MCF 10A (cell line): Measurements from ENCODE around the gene NFAM1. TPM values are rescaled to one million over a fixed set of nuclear protein-coding genes. Genes with fewer than 3 reads are reported as not detected.

ENCODE experiments used
- BruUV-seq: library from RNA; stranded (reverse); fragments of 400-500 nt; replicated peaks from 2 replicates; lab custom pipeline; 2021; lab: Mats Ljungman, UMichigan
- CTCF ChIA-PET: fragments of 300-600 bp; sonication (Branson Sonifier 250); formaldehyde crosslinking; extraction: SDS; loops from one replicate; lab custom pipeline; 2021; ENCODE audit warnings: antibody characterized with exemption, inconsistent platforms; lab: Yijun Ruan, JAX
- POLR2A ChIA-PET: fragments of 300-600, 350-650 bp; sonication (Branson Sonifier 250); formaldehyde crosslinking; extraction: SDS; loops from one replicate; lab custom pipeline; 2020; ENCODE audit warnings: antibody characterized with exemption, inconsistent platforms; lab: Yijun Ruan, JAX
- DNase-seq: peaks from one replicate; pipeline ENCODE4 v3.0.0-alpha.2; 2018; ENCODE audit not compliant: unreplicated experiment
- H3K27ac Mint-ChIP-seq: one replicate; pipeline ENCODE4 v1.8.0; 2022; ENCODE audit warnings: mild to moderate bottlenecking, low read depth, mixed read lengths; ENCODE audit not compliant: unreplicated experiment
- H3K27me3 Mint-ChIP-seq: one replicate; pipeline ENCODE4 v1.8.0; 2022; ENCODE audit warnings: mixed read lengths; ENCODE audit not compliant: insufficient read depth, unreplicated experiment
- H3K36me3 Mint-ChIP-seq: one replicate; pipeline ENCODE4 v1.8.0; 2022; ENCODE audit warnings: mild to moderate bottlenecking, moderate library complexity, mixed read lengths; ENCODE audit not compliant: insufficient read depth, unreplicated experiment
- H3K4me1 Mint-ChIP-seq: one replicate; pipeline ENCODE4 v1.8.0; 2022; ENCODE audit warnings: mixed read lengths; ENCODE audit not compliant: insufficient read depth, unreplicated experiment
- H3K4me3 Mint-ChIP-seq: one replicate; pipeline ENCODE4 v1.8.0; 2022; ENCODE audit warnings: mild to moderate bottlenecking, moderate library complexity, mixed read lengths; ENCODE audit not compliant: unreplicated experiment
- H3K9me3 Mint-ChIP-seq: one replicate; pipeline ENCODE4 v1.8.0; 2022; ENCODE audit warnings: mixed read lengths; ENCODE audit not compliant: unreplicated experiment
- CTCF ChIP-seq: fragments of 200-600 bp; IDR thresholded peaks from one replicate; pipeline ENCODE4 v1.8.0; 2022; ENCODE audit warnings: antibody characterized with exemption, mild to moderate bottlenecking; ENCODE audit not compliant: unreplicated experiment
- intact Hi-C: fragments of 100-400 bp; cut with micrococcal nuclease; formaldehyde crosslinking; loops from 2 replicates; pipeline ENCODE4 v1.14.1; 2022
- total RNA-seq: library from RNA; stranded (reverse); gene quantifications from 2 replicates; pipeline ENCODE4 v1.2.3, GENCODE V29; 2022

Gene NFAM1
- total RNA-seq, 1 experiment from 2014 or later, result not detected

DNA sequence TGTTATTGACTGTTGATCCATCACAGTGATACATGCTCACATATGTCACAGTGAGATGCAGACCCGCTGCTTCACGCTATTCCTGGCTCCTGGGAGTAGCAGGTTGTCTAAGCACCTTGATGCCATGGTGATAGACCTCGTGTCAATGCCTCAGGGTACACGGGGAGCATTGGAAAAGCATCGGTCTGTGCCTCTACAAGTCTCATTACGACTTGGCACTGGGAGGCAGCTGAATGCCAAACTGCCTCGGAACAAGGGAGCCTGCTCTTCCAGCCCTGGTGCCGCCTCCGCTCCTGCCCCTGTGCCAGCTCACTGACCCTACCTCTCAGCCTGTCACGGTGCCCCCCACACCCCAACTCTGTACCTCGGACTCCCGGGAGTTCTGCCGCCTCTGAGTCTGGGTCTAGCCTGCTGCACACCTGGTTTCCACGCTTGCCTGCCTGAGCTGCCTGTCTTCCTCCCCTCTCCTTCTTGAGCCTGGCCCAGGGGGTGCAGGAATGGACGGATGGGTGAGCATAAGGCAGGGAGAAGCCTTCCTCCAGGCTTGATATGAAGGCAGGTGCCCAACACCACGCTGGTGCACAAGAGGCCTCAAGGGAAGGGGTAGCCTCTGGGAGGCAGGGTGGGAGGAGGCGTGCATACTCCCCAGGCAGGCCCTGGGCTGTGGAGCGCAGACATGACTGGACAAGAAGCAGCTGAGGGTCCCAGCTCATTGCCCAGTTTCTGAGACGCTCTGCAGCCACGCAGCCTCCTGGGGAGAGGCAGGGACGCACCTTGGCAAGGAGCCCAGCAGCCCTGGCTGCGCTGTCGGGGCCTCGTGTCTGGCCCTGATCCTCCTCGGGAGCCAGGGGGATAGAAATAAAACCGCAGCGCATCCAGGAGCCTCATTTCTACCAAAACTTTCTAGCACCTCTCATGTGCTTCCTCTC is 1.8 kb upstream of the NFAM1 start:
- Mint-ChIP-seq H3K4me1 (peaks cover 13% of the 10 kb centered on the region), H3K27ac (no peak overlapping the region), H3K36me3 (peaks cover 8% of the 10 kb centered on the region), H3K27me3 (no peaks in the 10 kb centered on the region), H3K4me3 (no peak overlapping the region), H3K9me3 (no peaks in the 10 kb centered on the region)
- CTCF ChIA-PET, result interaction anchor here (0.7 to 2.9 kb wide), 4 partner anchors 117 to 342 kb away, joined by 3 to 12 read pairs (median 6); no protein-coding TSS in a partner anchor
- BruUV-seq, result no TSS peak
- POLR2A ChIA-PET, result interaction anchor here (0.6 to 3.0 kb wide), 11 partner anchors 9 to 458 kb away, joined by 3 to 11 read pairs (median 4); partner anchors contain the start of gene NDUFA6
- DNase-seq, result peak; percentile 71
- TF ChIP-seq CTCF, result no peak
- intact Hi-C loops, result no loop called here

GRCh38 chr22:42432818-42433217 is 615 bp upstream of the NFAM1 start:
- no peak overlapping the region for H3K4me3 Mint-ChIP-seq
- H3K9me3 Mint-ChIP-seq, result no peaks in the 10 kb centered on the region
- no peak overlapping the region for H3K27ac Mint-ChIP-seq
- DNase-seq, result no peak
- H3K4me1 Mint-ChIP-seq, result peaks cover 13% of the 10 kb centered on the region
- H3K36me3 Mint-ChIP-seq, result peaks cover 8% of the 10 kb centered on the region
- CTCF ChIA-PET, result interaction anchor here (0.8 to 1.8 kb wide), 2 partner anchors 61 to 263 kb away, joined by 4 to 6 read pairs; no protein-coding TSS in a partner anchor
- no peaks in the 10 kb centered on the region for H3K27me3 Mint-ChIP-seq
- no peak for TF ChIP-seq CTCF
- POLR2A ChIA-PET, result interaction anchor here (2.7 to 3.0 kb wide), 2 partner anchors 64 to 75 kb away, joined by 9 to 11 read pairs; no protein-coding TSS in a partner anchor
- BruUV-seq, result no TSS peak
- intact Hi-C loops, result no loop called here

GRCh38 chr22:42431401-42432019 is 693 bp downstream of the NFAM1 start:
- Mint-ChIP-seq H3K27ac (no peak overlapping the region), H3K27me3 (no peaks in the 10 kb centered on the region)

More at GRCh38 chr22:42431401-42432019, 693 bp downstream of the NFAM1 start:
- Mint-ChIP-seq H3K36me3 (peaks cover 8% of the 10 kb centered on the region), H3K4me1 (peaks cover 13% of the 10 kb centered on the region), H3K9me3 (no peaks in the 10 kb centered on the region), H3K4me3 (no peak overlapping the region)
- BruUV-seq, result no TSS peak
- intact Hi-C loops, result no loop called here
- CTCF ChIA-PET, result interaction anchor here (0.6 to 1.8 kb wide), 2 partner anchors 13 to 262 kb away, joined by 3 to 6 read pairs; no protein-coding TSS in a partner anchor
- POLR2A ChIA-PET, result interaction anchor here (0.6 to 3.0 kb wide), 4 partner anchors 18 to 86 kb away, joined by 3 to 9 read pairs (median 3); no protein-coding TSS in a partner anchor
- no peak for DNase-seq
- TF ChIP-seq CTCF, result no peak
